HL-60/S4 treated with phorbol 12-myristate 13-acetate at 8.2 ng/mL for 4 days and 3 days (cell line): ENCODE data around the gene DDX10.
"Not testable (repeated sequence)": the region's sequence is repeated elsewhere in the genome, so short reads cannot be mapped to it uniquely, and the experiment has no call there.

Source experiments
- in situ Hi-C: fragments of 300-500 bp; cut with MboI; formaldehyde crosslinking; loops from 2 replicates; pipeline ENCODE4 v1.15.0; 2022; ENCODE audit warnings: low sequenced_read_pairs

DDX10 gene

DNA sequence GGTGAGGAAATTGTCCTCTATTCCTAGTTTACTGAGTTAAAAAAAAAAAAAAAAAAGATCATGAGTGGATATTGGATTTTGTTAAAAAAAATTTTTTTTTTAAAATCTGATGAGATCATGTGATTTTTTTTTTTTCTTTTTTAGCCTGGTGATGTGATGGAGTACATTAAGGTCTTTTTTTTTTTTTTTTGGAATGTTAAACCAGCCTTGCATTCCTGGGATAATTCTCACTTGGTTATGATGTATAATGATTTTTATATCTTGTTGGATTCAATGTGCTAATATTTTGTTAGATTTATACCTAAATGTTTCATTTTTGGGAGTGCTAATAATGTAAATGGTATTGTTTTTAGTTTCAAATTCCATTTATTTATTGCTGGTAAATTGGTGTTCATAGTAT is 43.3 kb downstream of the DDX10 start:
- in situ Hi-C loops = loop anchor here (25.0 kb wide), 1 partner anchor 979 kb away; no protein-coding TSS in a partner anchor

DNA sequence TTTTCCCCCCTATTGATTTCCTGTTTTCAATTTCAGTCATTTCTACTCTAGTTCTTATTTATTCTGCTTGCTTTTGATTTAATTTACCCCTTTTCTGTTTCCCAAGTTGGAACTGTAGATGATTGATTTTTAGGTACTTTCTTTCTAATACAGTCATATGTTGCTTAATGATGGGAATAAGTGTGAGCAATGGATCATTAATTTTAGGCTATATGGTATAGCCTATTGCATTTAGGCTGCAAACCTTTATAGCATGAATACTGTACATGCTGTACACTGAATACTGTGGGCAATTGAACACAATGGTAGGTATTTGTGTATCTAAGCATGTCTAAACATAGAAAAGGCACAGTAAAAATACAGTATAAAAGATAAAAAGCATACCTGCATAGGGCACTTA is 44.9 kb downstream of the DDX10 start:
- in situ Hi-C loops = loop anchor here (25.0 kb wide), 1 partner anchor 978 kb away; no protein-coding TSS in a partner anchor

- in situ Hi-C loops = loop anchor here (25.0 kb wide), 1 partner anchor 974 kb away; no protein-coding TSS in a partner anchor
Observed at GRCh38 chr11:108713076-108713790, 48.4 kb downstream of the DDX10 start.

GRCh38 chr11:108715239-108715638 is 50.4 kb downstream of the DDX10 start:
- in situ Hi-C loops = loop anchor here (25.0 kb wide), 1 partner anchor 972 kb away; no protein-coding TSS in a partner anchor

DNA sequence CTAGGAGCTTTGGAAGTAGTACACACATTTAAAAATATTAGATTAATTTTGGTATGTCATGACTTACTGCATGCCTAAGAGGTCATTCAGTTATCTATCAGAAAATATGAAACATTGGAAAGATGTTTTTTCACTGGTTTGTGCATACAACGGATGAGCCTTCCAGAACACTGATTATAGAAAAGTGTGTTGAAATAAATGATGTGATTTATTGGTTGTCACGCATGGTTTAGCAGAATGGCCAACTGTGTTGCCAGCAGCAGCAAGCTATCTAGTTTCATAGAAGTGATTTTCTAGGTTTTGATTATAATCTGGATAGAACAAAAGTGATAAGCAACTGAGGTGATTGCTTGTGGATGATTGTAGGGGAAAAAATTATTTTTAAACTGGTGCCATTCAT is 53.6 kb downstream of the DDX10 start:
- in situ Hi-C loops = loop anchor here (25.0 kb wide), 1 partner anchor 969 kb away; no protein-coding TSS in a partner anchor

- in situ Hi-C loops = loop anchor here (25.0 kb wide), 1 partner anchor 962 kb away; no protein-coding TSS in a partner anchor
Observed at GRCh38 chr11:108724974-108725689, 60.3 kb downstream of the DDX10 start.

- in situ Hi-C loops = no loop called here
Observed at GRCh38 chr11:108726077-108726800, 61.4 kb downstream of the DDX10 start.

GRCh38 chr11:108727665-108728064 is 62.8 kb downstream of the DDX10 start:
- in situ Hi-C loops = no loop called here

DNA sequence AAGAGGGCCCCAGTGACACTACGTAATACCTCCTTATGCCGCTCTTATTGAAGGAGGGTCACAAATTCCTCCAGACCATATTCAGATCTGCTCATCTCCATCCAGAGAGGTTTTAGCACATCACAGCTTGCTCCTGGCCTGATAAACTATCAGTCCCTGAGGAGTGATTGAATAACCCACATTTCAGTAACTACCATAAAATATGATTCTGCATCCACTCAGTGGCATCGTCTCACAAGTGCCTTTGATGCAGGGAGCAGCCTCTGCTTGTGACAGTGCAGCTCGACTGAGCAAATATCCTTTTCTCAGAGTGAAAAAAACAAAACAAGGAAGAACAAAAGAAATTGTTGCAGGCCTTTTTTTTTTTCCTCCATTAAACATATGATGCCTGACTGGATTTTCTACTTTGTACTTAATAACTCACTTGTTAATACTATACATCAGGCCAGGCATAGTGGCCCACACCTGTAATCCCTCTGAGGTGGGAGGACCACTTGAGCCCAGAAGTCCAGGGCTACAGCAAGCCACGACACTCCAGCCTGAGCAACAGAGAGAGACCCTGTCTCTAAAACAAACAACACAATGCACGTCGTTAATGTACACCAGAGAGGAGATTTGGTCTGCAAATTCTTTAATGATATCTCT is 64.5 kb downstream of the DDX10 start:
- in situ Hi-C loops = no loop called here

DNA sequence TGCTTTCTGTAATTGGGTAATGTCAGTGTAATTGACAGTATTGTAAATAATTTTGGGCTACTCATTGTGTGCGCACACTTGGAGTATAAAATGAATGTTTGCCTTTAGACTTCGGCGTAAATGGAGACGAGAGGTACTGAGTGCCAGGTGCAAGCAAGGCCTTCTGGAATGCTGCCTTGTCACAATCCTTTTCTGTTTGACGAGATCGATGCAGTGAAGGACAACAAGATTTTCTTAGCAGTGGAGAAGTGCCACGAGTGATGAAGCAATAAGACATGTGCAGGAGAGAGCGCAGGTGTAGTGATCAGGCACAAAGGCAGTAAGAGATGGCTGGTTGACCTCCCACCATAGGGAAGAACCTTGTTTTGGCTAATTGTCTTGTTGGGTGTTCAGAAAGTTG is 67.5 kb downstream of the DDX10 start:
- in situ Hi-C loops = no loop called here

DNA sequence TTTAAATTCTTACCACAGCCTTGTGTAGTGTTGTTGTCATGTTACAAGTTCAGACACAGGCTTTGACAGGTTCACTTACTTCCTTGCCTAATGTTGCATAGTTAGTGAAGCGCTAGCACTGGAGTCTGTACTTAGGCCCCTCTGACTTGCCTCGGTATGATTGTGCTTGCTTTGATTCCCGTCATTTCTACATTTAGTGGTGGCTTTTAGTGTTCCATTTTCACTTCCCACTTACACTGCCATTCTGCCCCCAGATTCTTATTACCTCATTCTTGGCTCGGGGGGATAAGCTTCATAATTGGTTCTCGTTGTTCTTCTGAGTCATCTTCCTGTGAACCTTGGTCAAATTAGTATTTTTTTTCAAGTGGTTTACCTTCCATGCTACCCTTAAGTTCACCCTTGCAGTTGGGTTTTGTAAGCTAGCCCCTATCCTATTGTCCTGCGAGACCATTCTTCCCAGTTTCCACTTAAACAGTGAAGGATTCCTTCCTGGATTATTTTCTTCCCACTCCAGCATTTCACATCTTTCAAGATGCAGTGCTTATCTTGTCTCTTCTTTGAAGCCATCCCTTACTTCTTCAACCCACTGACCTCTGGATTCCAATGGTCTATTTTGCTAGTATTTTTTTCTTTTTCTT is 68.7 kb downstream of the DDX10 start:
- in situ Hi-C loops = no loop called here

- in situ Hi-C loops = no loop called here
Observed at GRCh38 chr11:108734283-108734682, 69.4 kb downstream of the DDX10 start.

GRCh38 chr11:108734956-108735559 is 70.2 kb downstream of the DDX10 start:
- in situ Hi-C loops = no loop called here

DNA sequence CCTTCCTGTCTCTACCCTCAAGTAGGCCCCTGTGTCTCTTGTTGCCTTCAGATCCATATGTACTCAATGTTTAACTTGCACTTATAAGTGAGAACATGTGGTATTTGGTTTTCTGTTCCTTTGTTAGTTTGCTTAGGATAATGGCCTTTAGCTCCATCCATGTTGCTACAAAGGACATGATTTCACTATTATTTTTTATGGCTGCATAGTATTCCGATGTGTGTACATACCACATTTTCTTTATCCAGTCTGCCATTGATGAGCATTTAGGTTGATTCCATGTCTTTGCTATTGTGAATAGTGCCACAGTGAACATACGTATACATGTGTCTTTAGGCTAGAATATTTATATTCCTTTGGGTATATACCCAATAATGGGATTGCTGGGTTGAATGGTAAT is 75.3 kb downstream of the DDX10 start:
- in situ Hi-C loops = not testable (repeated sequence)

DNA sequence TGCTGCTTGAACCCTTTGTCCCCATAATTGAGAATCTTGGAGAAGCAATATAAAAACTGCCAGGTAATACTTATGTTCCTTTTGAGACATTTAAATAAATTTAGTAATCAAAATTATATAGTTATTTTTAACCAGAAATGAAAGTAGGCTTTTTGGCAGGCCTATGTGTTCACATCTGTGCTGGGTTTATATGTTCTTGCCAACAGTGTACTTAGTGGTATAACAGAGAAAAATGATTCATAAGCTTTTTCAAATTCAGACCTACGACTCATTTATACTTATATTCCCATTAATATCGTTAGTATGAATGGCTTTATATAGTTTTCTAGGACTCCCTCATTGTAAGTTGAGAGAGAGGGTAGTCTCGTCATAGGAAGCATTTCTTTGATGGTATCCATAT is 79.0 kb downstream of the DDX10 start:
- in situ Hi-C loops = no loop called here

DNA sequence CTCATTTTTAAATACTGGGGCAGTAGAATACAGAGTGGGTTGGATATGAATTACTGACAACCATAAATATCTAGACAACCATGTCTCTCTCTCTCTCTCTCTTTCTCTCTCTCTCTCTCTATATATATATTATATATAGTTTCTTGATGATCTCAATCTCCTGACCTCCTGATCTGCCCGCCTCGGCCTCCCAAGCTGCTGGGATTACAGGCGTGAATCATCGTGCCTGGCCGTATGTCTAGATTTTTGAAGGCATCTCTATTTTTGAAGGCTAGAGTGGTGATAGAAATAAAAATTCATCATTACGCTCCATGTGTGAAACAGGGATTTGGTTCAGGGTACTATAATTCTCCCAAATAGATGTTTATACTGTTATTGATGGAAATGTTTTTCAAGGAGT is 84.1 kb downstream of the DDX10 start:
- in situ Hi-C loops = no loop called here

- in situ Hi-C loops = no loop called here
Observed at GRCh38 chr11:108751444-108751843, 86.6 kb downstream of the DDX10 start.

DNA sequence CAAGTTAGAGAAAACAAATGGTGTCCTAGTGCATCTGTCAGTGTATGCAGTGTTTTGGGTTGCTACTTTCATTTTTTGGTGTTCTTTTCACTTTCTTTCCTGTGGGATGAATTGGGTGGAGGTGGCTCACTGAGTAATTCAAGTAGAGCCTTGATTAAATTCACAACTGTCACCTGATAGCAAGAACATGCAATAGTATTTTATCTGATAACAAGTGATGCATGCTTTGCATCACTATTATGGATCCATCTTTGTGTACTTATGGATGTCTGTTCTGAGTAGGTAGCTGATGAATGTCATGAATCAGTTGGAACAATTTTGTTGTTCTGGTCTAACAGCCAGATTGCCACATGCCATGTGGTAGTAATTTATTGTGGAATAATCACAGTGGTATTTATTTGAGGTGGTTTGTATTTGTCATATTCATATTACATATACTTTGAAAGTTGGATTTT is 87.5 kb downstream of the DDX10 start:
- in situ Hi-C loops = no loop called here

DNA sequence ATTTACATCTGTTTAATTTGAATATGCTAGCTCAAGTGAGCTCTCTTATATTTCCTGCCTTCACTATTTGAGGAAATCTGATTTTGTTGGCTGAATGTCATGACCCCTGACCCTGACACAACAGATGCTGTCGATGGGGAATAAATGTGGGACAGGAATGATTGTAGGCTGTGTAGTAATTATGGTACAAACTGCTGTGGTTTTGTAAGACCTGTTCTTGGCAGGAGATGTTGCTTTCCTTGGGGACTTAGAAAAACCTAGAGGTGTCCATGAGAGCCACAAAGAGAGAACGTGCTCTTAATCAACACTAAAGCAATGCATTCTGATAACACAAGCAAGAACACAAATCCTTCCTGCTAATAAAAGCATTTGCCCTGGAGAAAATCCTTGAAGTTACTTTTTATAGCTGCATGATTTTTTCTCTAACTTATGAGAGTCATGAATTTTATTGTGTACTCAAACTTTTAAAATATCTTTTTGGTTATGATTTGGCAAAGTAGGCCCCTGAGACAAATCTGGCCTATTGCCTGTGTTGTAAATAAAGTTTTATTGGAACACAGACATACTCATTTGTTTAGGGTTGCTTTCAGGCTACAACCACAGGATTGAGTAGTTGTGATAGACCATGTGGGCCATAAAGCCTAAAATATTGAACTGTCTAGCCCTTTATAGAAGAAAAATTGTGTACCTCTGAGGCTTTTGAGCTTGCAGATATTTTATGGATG is 90.2 kb downstream of the DDX10 start:
- in situ Hi-C loops = no loop called here
